Mesenchymal stem cell (in vitro differentiated cells and primary cell): ENCODE data around the gene FAM168A.

Source experiments
- DNase-seq: peaks from one replicate; pipeline ENCODE4 v3.0.0-alpha.2; 2013
- H2AFZ ChIP-seq: one replicate; pipeline ENCODE4 v1.6.1; 2013; ENCODE audit warnings: low read depth, mild to moderate bottlenecking, control low read depth, inconsistent platforms, low read length, moderate library complexity
- H2AK5ac ChIP-seq: 2 replicates; pipeline ENCODE4 v1.6.1; 2013; ENCODE audit warnings: low read length, moderate library complexity, mild to moderate bottlenecking, inconsistent platforms; ENCODE audit not compliant: severe bottlenecking
- H2BK120ac ChIP-seq: one replicate; pipeline ENCODE4 v1.6.1; 2013; ENCODE audit warnings: low read depth, mild to moderate bottlenecking, inconsistent platforms, low read length, moderate library complexity
- H2BK12ac ChIP-seq, 2 experiments: one replicate each; pipeline ENCODE4 v1.6.1; 2013; ENCODE audit warnings: inconsistent platforms in 2 of 2, low read length in 2 of 2, mild to moderate bottlenecking in 2 of 2, moderate library complexity in 2 of 2, control low read depth in 1 of 2
- H2BK15ac ChIP-seq: one replicate; pipeline ENCODE4 v1.6.1; 2013; ENCODE audit warnings: mild to moderate bottlenecking, low read depth, inconsistent platforms; ENCODE audit not compliant: poor library complexity, severe bottlenecking
- H2BK5ac ChIP-seq: 2 replicates; pipeline ENCODE4 v1.6.1; 2013; ENCODE audit warnings: low read depth, mild to moderate bottlenecking, low read length, control low read depth, inconsistent platforms; ENCODE audit not compliant: poor library complexity, severe bottlenecking
- H3K14ac ChIP-seq, 2 experiments: one replicate each; pipeline ENCODE4 v1.6.1; 2013; ENCODE audit warnings: inconsistent platforms in 2 of 2, low read length in 2 of 2, control low read depth in 1 of 2, mild to moderate bottlenecking in 1 of 2, moderate library complexity in 1 of 2
- H3K18ac ChIP-seq, 2 experiments: one replicate each; pipeline ENCODE4 v1.6.1; 2013; ENCODE audit warnings: inconsistent platforms in 2 of 2, low read length in 2 of 2, control low read depth in 1 of 2, low read depth in 1 of 2, mild to moderate bottlenecking in 1 of 2
- H3K23ac ChIP-seq, 2 experiments: one replicate each; pipeline ENCODE4 v1.6.1; 2013; ENCODE audit warnings: inconsistent platforms in 2 of 2, low read length in 2 of 2, mild to moderate bottlenecking in 2 of 2, moderate library complexity in 2 of 2, control low read depth in 1 of 2
- H3K27ac ChIP-seq: 2 replicates; pipeline ENCODE4 v1.5.1; 2013; ENCODE audit warnings: mild to moderate bottlenecking, moderate library complexity, low read length, control low read depth, inconsistent platforms; ENCODE audit not compliant: poor library complexity, severe bottlenecking
- H3K27me3 ChIP-seq, 2 experiments: 2 replicates each; pipeline versions ENCODE4 v1.6.1 to v1.7.0; 2013; ENCODE audit warnings: low read length in 2 of 2, mild to moderate bottlenecking in 2 of 2, moderate library complexity in 2 of 2, control low read depth in 1 of 2, inconsistent platforms in 1 of 2; ENCODE audit not compliant: control insufficient read depth in 1 of 2, insufficient read depth in 1 of 2
- H3K36me3 ChIP-seq, 2 experiments: 2 replicates each; pipeline versions ENCODE4 v1.6.1 to v1.7.0; 2013; ENCODE audit warnings: low read length in 2 of 2, control low read depth in 1 of 2, inconsistent platforms in 1 of 2, low read depth in 1 of 2, mild to moderate bottlenecking in 1 of 2; ENCODE audit not compliant: insufficient read depth in 2 of 2, control insufficient read depth in 1 of 2
- H3K4ac ChIP-seq, 2 experiments: one replicate each; pipeline ENCODE4 v1.6.1; 2013; ENCODE audit warnings: inconsistent platforms in 2 of 2, low read length in 2 of 2, mild to moderate bottlenecking in 2 of 2, moderate library complexity in 2 of 2, control low read depth in 1 of 2, low read depth in 1 of 2
- H3K4me1 ChIP-seq: 2 replicates; pipeline ENCODE4 v1.6.1; 2013; ENCODE audit warnings: low read depth, low read length, control low read depth; ENCODE audit not compliant: control insufficient read depth, insufficient read depth
- H3K4me2 ChIP-seq: 2 replicates; pipeline ENCODE4 v1.6.1; 2013; ENCODE audit warnings: low read length, mild to moderate bottlenecking, inconsistent platforms; ENCODE audit not compliant: poor library complexity, severe bottlenecking
- H3K4me3 ChIP-seq, 2 experiments: 2 replicates each; pipeline versions ENCODE4 v1.5.1 to v1.7.0; 2013; ENCODE audit warnings: low read length in 2 of 2, mild to moderate bottlenecking in 2 of 2, control low read depth in 1 of 2, low read depth in 1 of 2; ENCODE audit not compliant: insufficient read depth in 1 of 2
- H3K79me1 ChIP-seq: replicated peaks from 2 replicates; pipeline ENCODE4 v1.6.1; 2013; ENCODE audit warnings: mild to moderate bottlenecking, control low read depth, low read length, inconsistent platforms; ENCODE audit not compliant: poor library complexity, severe bottlenecking
- H3K9ac ChIP-seq: 2 replicates; pipeline ENCODE4 v1.7.0; 2013; ENCODE audit warnings: mild to moderate bottlenecking, low read length, moderate library complexity
- H3K9me3 ChIP-seq: 2 replicates; pipeline ENCODE4 v1.7.0; 2013; ENCODE audit warnings: mild to moderate bottlenecking, low read length; ENCODE audit not compliant: control insufficient read depth
- H4K8ac ChIP-seq: one replicate; pipeline ENCODE4 v1.6.1; 2013; ENCODE audit warnings: inconsistent platforms, mild to moderate bottlenecking, low read length, moderate library complexity
- H4K91ac ChIP-seq: one replicate; pipeline ENCODE4 v1.6.1; 2013; ENCODE audit warnings: mild to moderate bottlenecking, low read length, inconsistent platforms
- WGBS: methylation state at CpG from one replicate; pipeline ENCODE4 v1.1.7; 2013; ENCODE audit warnings: mixed read lengths; 5-methylcytosine and 5-hydroxymethylcytosine counted together

The FAM168A gene

DNA sequence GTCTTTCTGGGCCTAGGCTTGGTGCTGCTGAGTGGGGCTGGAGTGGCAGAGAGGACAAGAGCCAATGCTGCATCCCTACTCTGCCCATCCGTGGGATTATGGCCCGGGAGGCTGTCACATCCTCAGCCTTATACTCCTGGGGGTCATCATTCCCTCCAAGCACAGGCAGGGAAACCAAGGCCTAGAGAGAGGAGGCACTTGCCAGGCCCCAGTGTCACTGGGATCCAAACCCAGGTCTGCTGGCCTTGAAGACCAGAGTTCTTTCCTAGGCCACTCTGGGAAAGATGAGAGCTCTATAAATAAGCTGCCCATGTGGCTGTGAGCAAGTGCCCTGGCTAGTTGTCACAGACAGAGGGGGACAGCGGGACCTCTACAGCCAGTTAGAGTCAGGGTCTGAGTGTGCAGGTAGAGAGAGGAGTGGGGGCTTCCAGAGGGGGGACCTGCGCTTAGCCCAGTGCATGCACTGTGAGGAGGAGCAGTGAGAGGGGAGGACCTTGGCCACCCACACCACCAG lies 217.0 kb downstream of the FAM168A start:
- H4K8ac ChIP-seq: no peak overlapping the region
- no peak overlapping the region for H3K4me2 ChIP-seq
- H3K27me3 ChIP-seq: no peaks in the 10 kb centered on the region
- H3K9me3 ChIP-seq: no peaks in the 10 kb centered on the region
- H4K91ac ChIP-seq: peak overlapping the region; percentile 31
- H2AK5ac ChIP-seq: no peak overlapping the region
- peaks cover 0 to 8% of the 10 kb centered on the region in 2 experiments for H3K36me3 ChIP-seq
- H3K79me1 ChIP-seq: peaks cover 50% of the 10 kb centered on the region
- H3K4me1 ChIP-seq: peaks cover 38% of the 10 kb centered on the region
- peak overlapping the region in 1 of 2 experiments; percentile 11 for H3K14ac ChIP-seq
- H3K23ac ChIP-seq: no peak overlapping the region
- no peak overlapping the region for H2AFZ ChIP-seq
- H3K9ac ChIP-seq: no peak overlapping the region
- no peak for DNase-seq
- peak overlapping the region in 1 of 2 experiments; percentile 30 for H3K18ac ChIP-seq
- no peak overlapping the region for H2BK120ac ChIP-seq
- 90% methylated on average over 3 of the region's 4 CpGs for WGBS
- H2BK5ac ChIP-seq: no peak overlapping the region
- H2BK12ac ChIP-seq: peak overlapping the region in 1 of 2 experiments; percentile 29
- no peak overlapping the region for H3K27ac ChIP-seq
- H2BK15ac ChIP-seq: no peak overlapping the region
- peak overlapping the region in 1 of 2 experiments; percentile 6 for H3K4ac ChIP-seq
- no peak overlapping the region for H3K4me3 ChIP-seq

GRCh38 chr11:73380331-73380730 lies 217.6 kb downstream of the FAM168A start:
- Histone ChIP-seq H3K4me1 (peaks cover 40% of the 10 kb centered on the region), H4K8ac (no peak overlapping the region), H3K4ac (peak overlapping the region in 1 of 2 experiments; percentile 6), H2BK5ac (no peak overlapping the region), H3K4me2 (no peak overlapping the region), H2BK120ac (no peak overlapping the region), H3K27me3 (no peaks in the 10 kb centered on the region), H3K4me3 (no peak overlapping the region), H3K9ac (no peak overlapping the region), H2BK12ac (peak overlapping the region in 1 of 2 experiments; percentile 29), H2BK15ac (no peak overlapping the region), H3K79me1 (peaks cover 50% of the 10 kb centered on the region), H3K36me3 (peaks cover 0 to 8% of the 10 kb centered on the region in 2 experiments), H3K23ac (no peak overlapping the region), H3K14ac (no peak overlapping the region), H2AFZ (no peak overlapping the region), H3K9me3 (no peaks in the 10 kb centered on the region), H4K91ac (peak overlapping the region; percentile 31), H3K27ac (no peak overlapping the region), H2AK5ac (no peak overlapping the region), H3K18ac (no peak overlapping the region)
- no peak for DNase-seq
- 78% methylated on average over 7 of the region's 7 CpGs for WGBS

DNA sequence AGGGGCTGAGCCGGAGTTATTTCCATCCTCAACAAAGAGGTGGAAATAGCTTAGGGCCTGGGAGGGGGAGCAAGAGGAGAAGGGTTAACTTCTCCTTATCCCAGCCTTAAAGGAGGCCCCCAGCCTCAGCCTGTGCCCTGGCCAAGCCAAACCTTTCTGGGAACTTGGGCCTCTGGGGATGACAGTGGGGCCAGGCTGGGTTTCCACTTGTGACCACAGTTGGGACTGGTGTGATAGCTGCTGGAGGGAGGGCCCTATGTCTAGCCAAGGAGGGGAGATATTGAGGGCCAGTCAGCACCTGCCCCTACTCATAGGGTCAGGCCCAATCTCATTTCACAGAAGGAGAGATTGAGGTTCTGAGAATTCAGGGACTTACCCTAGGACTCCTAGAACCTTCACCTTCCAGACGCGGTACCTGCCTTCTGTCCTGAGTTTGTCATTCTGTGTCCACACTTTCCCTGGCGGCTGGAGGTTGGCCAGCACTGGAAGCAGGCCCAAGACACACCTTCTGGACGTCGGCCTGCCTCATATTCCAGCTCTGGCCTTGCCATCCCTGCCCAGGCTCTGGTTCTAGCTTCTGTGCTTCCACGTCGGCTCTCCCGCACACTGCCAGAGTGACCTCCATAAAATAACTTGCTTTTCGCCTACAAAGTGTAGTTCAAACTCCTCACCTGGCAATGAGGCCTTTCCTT lies 218.6 kb downstream of the FAM168A start:
- no peak overlapping the region for H2AFZ ChIP-seq
- no peak overlapping the region for H3K27ac ChIP-seq
- no peak overlapping the region for H3K9ac ChIP-seq
- H3K36me3 ChIP-seq: peaks cover 0 to 4% of the 10 kb centered on the region in 2 experiments
- H2AK5ac ChIP-seq: no peak overlapping the region
- H3K14ac ChIP-seq: no peak overlapping the region
- no peaks in the 10 kb centered on the region for H3K27me3 ChIP-seq
- H2BK15ac ChIP-seq: no peak overlapping the region
- no peak overlapping the region for H2BK5ac ChIP-seq
- H3K4me3 ChIP-seq: no peak overlapping the region
- H3K9me3 ChIP-seq: no peaks in the 10 kb centered on the region
- H2BK120ac ChIP-seq: no peak overlapping the region
- H3K18ac ChIP-seq: no peak overlapping the region
- no peak overlapping the region for H3K23ac ChIP-seq
- DNase-seq: no peak
- no peak overlapping the region for H3K4ac ChIP-seq
- no peak overlapping the region for H3K4me2 ChIP-seq
- H4K8ac ChIP-seq: no peak overlapping the region
- peaks cover 34% of the 10 kb centered on the region for H3K4me1 ChIP-seq
- 95% methylated on average over 10 of the region's 10 CpGs for WGBS
- peaks cover 41% of the 10 kb centered on the region for H3K79me1 ChIP-seq
- peak overlapping the region; percentile 51 to 69 for H2BK12ac ChIP-seq
- H4K91ac ChIP-seq: no peak overlapping the region

GRCh38 chr11:73376803-73377629 lies 220.9 kb downstream of the FAM168A start:
- H2BK5ac ChIP-seq: no peak overlapping the region
- peak overlapping the region; percentile 70 for H2BK15ac ChIP-seq
- H3K18ac ChIP-seq: peak overlapping the region; percentile 95 to 97
- H3K4me3 ChIP-seq: peak overlapping the region; percentile 83 to 94
- H3K36me3 ChIP-seq: peaks cover 0 to 2% of the 10 kb centered on the region in 2 experiments
- peak overlapping the region; percentile 95 for H3K9ac ChIP-seq
- peak overlapping the region in 1 of 2 experiments; percentile 81 for H2BK12ac ChIP-seq
- peak overlapping the region; percentile 66 for H2AFZ ChIP-seq
- peak overlapping the region; percentile 92 for H4K91ac ChIP-seq
- peaks cover 23% of the 10 kb centered on the region for H3K4me1 ChIP-seq
- no peaks in the 10 kb centered on the region for H3K9me3 ChIP-seq
- H3K4ac ChIP-seq: peak overlapping the region; percentile 80 to 94
- peak overlapping the region; percentile 55 for H2BK120ac ChIP-seq
- 3% methylated on average over 45 of the region's 56 CpGs for WGBS
- peak overlapping the region in 1 of 2 experiments; percentile 98 for H3K14ac ChIP-seq
- H3K27me3 ChIP-seq: no peaks in the 10 kb centered on the region
- peak; percentile 96 for DNase-seq
- no peak overlapping the region for H2AK5ac ChIP-seq
- H3K27ac ChIP-seq: no peak overlapping the region
- H3K4me2 ChIP-seq: peak overlapping the region; percentile 92
- H3K23ac ChIP-seq: peak overlapping the region in 1 of 2 experiments; percentile 98
- H3K79me1 ChIP-seq: peaks cover 33% of the 10 kb centered on the region
- peak overlapping the region; percentile 89 for H4K8ac ChIP-seq
